ENCODE data around the gene MYO9B.
"Not testable (repeated sequence)": the region's sequence is repeated elsewhere in the genome, so short reads cannot be mapped to it uniquely, and the experiment has no call there.

MYO9B gene

DNA sequence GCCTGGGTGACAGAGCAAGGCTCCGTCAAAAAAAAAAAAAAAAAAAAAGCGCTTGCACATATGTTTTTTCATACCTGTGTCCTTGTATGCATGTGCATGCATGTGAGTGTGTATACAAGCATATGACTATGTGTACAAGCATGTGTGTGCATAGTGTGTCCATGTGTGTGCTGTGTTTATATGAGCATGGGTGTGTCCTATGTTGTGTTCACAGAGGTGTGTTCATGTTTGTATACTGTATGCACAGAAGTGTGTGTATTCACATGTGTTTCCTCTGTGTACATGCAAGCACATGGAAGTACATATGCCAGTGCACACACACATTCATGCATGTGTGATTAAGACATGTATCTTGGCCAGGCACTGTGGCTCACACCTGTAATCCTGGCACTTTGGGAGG is 17.1 kb downstream of the MYO9B start:
- H3K27ac ChIP-seq, result no peak overlapping the region
- no peak for TF ChIP-seq CTCF (conservative IDR thresholded peaks at IDR 0.05)

GRCh38 chr19:17094694-17095093 is 19.1 kb downstream of the MYO9B start:
- not testable (repeated sequence) for H3K27ac ChIP-seq

DNA sequence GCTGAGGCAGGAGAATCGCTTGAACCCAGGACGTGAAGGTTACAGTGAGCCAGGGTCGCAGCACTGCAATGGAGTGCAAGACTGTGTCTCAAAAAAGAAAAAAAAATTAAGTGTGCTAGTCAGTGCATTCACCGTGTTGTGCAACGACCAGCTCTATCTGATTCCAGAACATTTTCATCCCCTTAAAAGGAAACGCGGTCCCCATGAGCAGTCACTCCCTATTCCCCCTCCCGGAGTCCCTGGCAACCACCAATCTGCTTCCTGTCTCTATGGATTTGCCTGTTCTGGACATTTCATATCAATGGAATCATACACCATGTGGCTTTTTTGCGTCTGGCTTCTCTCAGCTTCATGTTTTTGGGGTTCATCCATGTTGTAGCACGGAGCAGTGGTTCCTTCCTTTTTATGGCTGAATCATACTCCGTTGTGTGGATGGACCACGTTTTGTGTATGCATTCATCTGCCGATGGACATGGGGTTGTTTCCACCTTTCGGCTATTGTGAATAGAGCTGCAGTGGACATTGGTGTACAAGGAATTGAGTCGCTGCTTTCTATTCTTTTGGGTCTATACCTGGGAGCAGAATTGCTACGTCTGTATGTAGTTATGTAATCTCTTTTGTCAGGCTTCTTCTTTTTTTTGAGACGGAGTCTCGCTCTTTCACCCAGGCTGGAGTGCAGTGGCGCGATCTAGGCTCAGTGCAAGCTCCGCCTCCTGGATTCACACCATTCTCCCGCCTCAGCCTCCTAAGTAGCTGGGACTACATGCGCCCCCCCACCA is 19.8 kb downstream of the MYO9B start:
- TF ChIP-seq CTCF (conservative IDR thresholded peaks at IDR 0.05), result no peak
- H3K27ac ChIP-seq, result no peak overlapping the region

GRCh38 chr19:17097593-17098126 is 22.1 kb downstream of the MYO9B start:
- no peak for TF ChIP-seq CTCF (conservative IDR thresholded peaks at IDR 0.05)
- H3K27ac ChIP-seq, result no peak overlapping the region

GRCh38 chr19:17098326-17098725 is 22.7 kb downstream of the MYO9B start:
- TF ChIP-seq CTCF (conservative IDR thresholded peaks at IDR 0.05), result no peak
- no peak overlapping the region for H3K27ac ChIP-seq

DNA sequence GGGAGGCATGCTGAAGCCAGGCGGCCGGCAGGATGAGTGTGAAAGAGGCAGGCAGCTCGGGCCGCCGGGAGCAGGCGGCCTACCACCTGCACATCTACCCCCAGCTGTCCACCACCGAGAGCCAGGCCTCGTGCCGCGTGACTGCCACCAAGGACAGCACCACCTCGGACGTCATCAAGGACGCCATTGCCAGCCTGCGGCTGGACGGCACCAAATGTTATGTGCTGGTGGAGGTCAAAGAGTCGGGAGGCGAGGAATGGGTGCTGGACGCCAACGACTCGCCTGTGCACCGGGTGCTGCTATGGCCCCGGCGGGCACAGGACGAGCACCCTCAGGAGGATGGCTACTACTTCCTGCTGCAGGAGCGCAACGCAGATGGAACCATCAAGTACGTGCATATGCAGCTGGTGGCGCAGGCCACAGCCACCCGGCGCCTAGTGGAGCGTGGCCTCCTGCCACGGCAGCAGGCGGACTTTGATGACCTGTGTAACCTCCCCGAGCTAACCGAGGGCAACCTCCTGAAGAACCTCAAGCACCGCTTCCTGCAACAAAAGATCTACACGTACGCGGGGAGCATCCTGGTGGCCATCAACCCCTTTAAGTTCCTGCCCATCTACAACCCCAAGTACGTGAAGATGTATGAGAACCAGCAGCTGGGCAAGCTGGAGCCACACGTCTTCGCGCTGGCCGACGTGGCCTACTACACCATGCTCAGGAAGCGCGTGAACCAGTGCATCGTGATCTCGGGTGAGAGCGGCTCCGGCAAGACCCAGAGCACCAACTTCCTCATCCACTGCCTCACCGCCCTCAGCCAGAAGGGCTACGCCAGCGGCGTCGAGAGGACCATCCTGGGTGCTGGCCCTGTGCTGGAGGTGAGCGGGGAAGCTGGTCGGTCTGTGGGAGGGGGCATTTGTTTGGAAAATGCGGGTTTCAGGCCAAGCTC is 26.4 kb downstream of the MYO9B start:
- H3K27ac ChIP-seq, result no peak overlapping the region
- no peak for TF ChIP-seq CTCF (conservative IDR thresholded peaks at IDR 0.05)

DNA sequence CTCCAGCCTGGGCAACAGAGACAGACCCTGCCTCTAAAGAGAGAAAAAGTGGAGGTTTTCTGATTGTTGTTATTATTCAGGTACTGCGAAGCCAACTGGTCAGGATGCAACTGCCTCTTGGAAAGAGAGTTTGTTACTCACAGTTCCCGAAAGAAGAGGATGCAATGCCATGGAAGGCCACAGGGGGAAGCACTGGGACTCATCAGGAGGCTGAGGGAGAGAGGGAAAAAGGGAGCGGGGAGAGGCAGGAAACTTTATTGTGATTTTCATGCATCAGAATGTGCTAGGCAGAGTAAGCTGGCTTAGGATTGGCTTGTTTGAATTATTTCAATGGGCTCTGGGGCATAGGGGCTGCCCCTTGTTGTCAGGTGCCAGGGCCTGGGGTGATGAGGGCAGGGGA is 27.6 kb downstream of the MYO9B start:
- no peak overlapping the region for H3K27ac ChIP-seq
- TF ChIP-seq CTCF (conservative IDR thresholded peaks at IDR 0.05), result peak; percentile 52

Data from VCaP (cell line).